Caco-2 (cell line): ENCODE measurements around the gene DDX39B. TPM values are rescaled to one million over a fixed set of nuclear protein-coding genes. Genes with fewer than 3 reads are reported as not detected.
"Not testable (repeated sequence)": the region's sequence is repeated elsewhere in the genome, so short reads cannot be mapped to it uniquely, and the experiment has no call there.

Experiments used
- BruUV-seq: library from RNA; stranded (reverse); fragments of 400-500 nt; replicated peaks from 2 replicates; lab custom pipeline; 2021; lab: Mats Ljungman, UMichigan
- CTCF ChIA-PET: fragments of 300-600 bp; sonication (Branson Sonifier 250); formaldehyde crosslinking; loops from one replicate; lab custom pipeline; 2022; ENCODE audit warnings: antibody characterized with exemption; lab: Charles Lee
- POLR2A ChIA-PET: fragments of 300-600 bp; sonication (Branson Sonifier 250); formaldehyde crosslinking; loops from one replicate; lab custom pipeline; 2022; ENCODE audit warnings: antibody characterized with exemption; lab: Charles Lee
- DNase-seq, 2 experiments: peaks; one replicate each; pipeline versions ENCODE4 v3.0.0 to v3.0.0-alpha.2; 2020 to 2022
- H3K27me3 ChIP-seq: replicated peaks from 2 replicates; pipeline ENCODE4 v1.6.0; 2011; ENCODE audit warnings: low read length; ENCODE audit not compliant: control insufficient read depth, insufficient read depth
- H3K36me3 ChIP-seq: 2 replicates; pipeline ENCODE4 v1.5.1; 2011; ENCODE audit warnings: low read length; ENCODE audit not compliant: control insufficient read depth, insufficient read depth
- H3K4me1 ChIP-seq: fragments of 250-450 bp; sonication (Bioruptor Pico); 2 replicates; pipeline ENCODE4 v1.5.1; 2020; ENCODE audit warnings: mild to moderate bottlenecking
- H3K4me3 ChIP-seq: 2 replicates; pipeline ENCODE4 v1.5.1; 2011; ENCODE audit warnings: low read depth, mild to moderate bottlenecking, control low read depth, low read length
- H3K9me3 ChIP-seq: fragments of 250-450 bp; sonication (Bioruptor Pico); 2 replicates; pipeline ENCODE4 v1.5.1; 2020; ENCODE audit warnings: mild to moderate bottlenecking, moderate library complexity
- H3K27ac Mint-ChIP-seq: one replicate; pipeline ENCODE4 v1.8.0; 2022; ENCODE audit warnings: mixed read lengths; ENCODE audit not compliant: unreplicated experiment
- H3K27me3 Mint-ChIP-seq: one replicate; pipeline ENCODE4 v1.8.0; 2022; ENCODE audit warnings: mixed read lengths; ENCODE audit not compliant: insufficient read depth, unreplicated experiment
- H3K36me3 Mint-ChIP-seq: one replicate; pipeline ENCODE4 v1.8.0; 2022; ENCODE audit warnings: mild to moderate bottlenecking, mixed read lengths; ENCODE audit not compliant: insufficient read depth, unreplicated experiment
- H3K4me1 Mint-ChIP-seq: one replicate; pipeline ENCODE4 v1.8.0; 2022; ENCODE audit warnings: low read depth, mixed read lengths; ENCODE audit not compliant: unreplicated experiment
- H3K4me3 Mint-ChIP-seq: one replicate; pipeline ENCODE4 v1.8.0; 2022; ENCODE audit warnings: mild to moderate bottlenecking, moderate library complexity, mixed read lengths; ENCODE audit not compliant: unreplicated experiment
- H3K9me3 Mint-ChIP-seq: one replicate; pipeline ENCODE4 v1.8.0; 2022; ENCODE audit warnings: mixed read lengths; ENCODE audit not compliant: unreplicated experiment
- intact Hi-C: fragments of 100-400 bp; cut with micrococcal nuclease; formaldehyde crosslinking; loops from one replicate; pipeline ENCODE4 v1.10.0; 2022; ENCODE audit not compliant: unreplicated experiment
- total RNA-seq: library from RNA; stranded (reverse); gene quantifications from 2 replicates; pipeline ENCODE4 v1.2.3, GENCODE V29; 2022
- TF ChIP-seq, protein P1 (sequence below), 2 experiments: fragments of 200-600 bp in 1 of 2; IDR thresholded peaks; 1 replicate in 1 of 2; 2 replicates in 1 of 2; pipeline versions ENCODE4 v1.5.1 to v1.8.0; 2011 to 2022; ENCODE audit warnings: antibody characterized with exemption in 1 of 2, control low read depth in 1 of 2, inconsistent platforms in 1 of 2, low read depth in 1 of 2, low read length in 1 of 2, mild to moderate bottlenecking in 1 of 2, moderate library complexity in 1 of 2; ENCODE audit not compliant: insufficient read depth in 1 of 2, severe bottlenecking in 1 of 2, unreplicated experiment in 1 of 2

The DDX39B gene
- total RNA-seq, 1 experiment from 2014 or later, result 416 TPM

- no peak overlapping the region for H3K4me3 Mint-ChIP-seq
- no peak overlapping the region for H3K27ac Mint-ChIP-seq
- H3K4me3 ChIP-seq, result no peak overlapping the region
- peaks cover 20% of the 10 kb centered on the region for H3K36me3 Mint-ChIP-seq
- H3K4me1 ChIP-seq, result peaks cover 4% of the 10 kb centered on the region; the same call in 1 of the 2 replicates
- BruUV-seq, result TSS peak; percentile 18
- H3K27me3 ChIP-seq, result no peaks in the 10 kb centered on the region
- no peak for DNase-seq
- CTCF ChIA-PET, result no interaction called here
- POLR2A ChIA-PET, result no interaction called here
- no peaks in the 10 kb centered on the region for H3K9me3 ChIP-seq
- TF ChIP-seq, protein P1, sequence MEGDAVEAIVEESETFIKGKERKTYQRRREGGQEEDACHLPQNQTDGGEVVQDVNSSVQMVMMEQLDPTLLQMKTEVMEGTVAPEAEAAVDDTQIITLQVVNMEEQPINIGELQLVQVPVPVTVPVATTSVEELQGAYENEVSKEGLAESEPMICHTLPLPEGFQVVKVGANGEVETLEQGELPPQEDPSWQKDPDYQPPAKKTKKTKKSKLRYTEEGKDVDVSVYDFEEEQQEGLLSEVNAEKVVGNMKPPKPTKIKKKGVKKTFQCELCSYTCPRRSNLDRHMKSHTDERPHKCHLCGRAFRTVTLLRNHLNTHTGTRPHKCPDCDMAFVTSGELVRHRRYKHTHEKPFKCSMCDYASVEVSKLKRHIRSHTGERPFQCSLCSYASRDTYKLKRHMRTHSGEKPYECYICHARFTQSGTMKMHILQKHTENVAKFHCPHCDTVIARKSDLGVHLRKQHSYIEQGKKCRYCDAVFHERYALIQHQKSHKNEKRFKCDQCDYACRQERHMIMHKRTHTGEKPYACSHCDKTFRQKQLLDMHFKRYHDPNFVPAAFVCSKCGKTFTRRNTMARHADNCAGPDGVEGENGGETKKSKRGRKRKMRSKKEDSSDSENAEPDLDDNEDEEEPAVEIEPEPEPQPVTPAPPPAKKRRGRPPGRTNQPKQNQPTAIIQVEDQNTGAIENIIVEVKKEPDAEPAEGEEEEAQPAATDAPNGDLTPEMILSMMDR (IDR thresholded peaks at IDR 0.05; ENCODE audit: insufficient read depth in 1 of 2, low read depth in 1 of 2, low read length in 1 of 2, severe bottlenecking in 1 of 2, unreplicated experiment in 1 of 2), result no peak
- intact Hi-C loops, result no loop called here
- no peaks in the 10 kb centered on the region; the same call in 1 of the 2 replicates for H3K36me3 ChIP-seq
- no peaks in the 10 kb centered on the region for H3K9me3 Mint-ChIP-seq
- no peaks in the 10 kb centered on the region for H3K27me3 Mint-ChIP-seq
- H3K4me1 Mint-ChIP-seq, result no peaks in the 10 kb centered on the region
Measured at GRCh38 chr6:31557443-31558317, 15.9 kb upstream of the DDX39B start.

GRCh38 chr6:31556307-31556706 lies 14.5 kb upstream of the DDX39B start:
- no peak overlapping the region for H3K27ac Mint-ChIP-seq
- no peak overlapping the region for H3K4me3 Mint-ChIP-seq
- no peak for DNase-seq
- H3K9me3 Mint-ChIP-seq, result no peaks in the 10 kb centered on the region
- H3K27me3 ChIP-seq, result no peaks in the 10 kb centered on the region
- CTCF ChIA-PET, result no interaction called here
- intact Hi-C loops, result no loop called here
- H3K4me3 ChIP-seq, result no peak overlapping the region
- H3K36me3 Mint-ChIP-seq, result peaks cover 33% of the 10 kb centered on the region
- POLR2A ChIA-PET, result no interaction called here
- H3K27me3 Mint-ChIP-seq, result no peaks in the 10 kb centered on the region
- TF ChIP-seq, protein P1 (IDR thresholded peaks at IDR 0.05; ENCODE audit: insufficient read depth in 1 of 2, low read depth in 1 of 2, low read length in 1 of 2, severe bottlenecking in 1 of 2, unreplicated experiment in 1 of 2), result no peak
- H3K4me1 Mint-ChIP-seq, result no peaks in the 10 kb centered on the region
- H3K36me3 ChIP-seq, result no peaks in the 10 kb centered on the region; the same call in 1 of the 2 replicates
- no peaks in the 10 kb centered on the region for H3K9me3 ChIP-seq
- BruUV-seq, result no TSS peak
- H3K4me1 ChIP-seq, result peaks cover 4% of the 10 kb centered on the region; the same call in 1 of the 2 replicates

DNA sequence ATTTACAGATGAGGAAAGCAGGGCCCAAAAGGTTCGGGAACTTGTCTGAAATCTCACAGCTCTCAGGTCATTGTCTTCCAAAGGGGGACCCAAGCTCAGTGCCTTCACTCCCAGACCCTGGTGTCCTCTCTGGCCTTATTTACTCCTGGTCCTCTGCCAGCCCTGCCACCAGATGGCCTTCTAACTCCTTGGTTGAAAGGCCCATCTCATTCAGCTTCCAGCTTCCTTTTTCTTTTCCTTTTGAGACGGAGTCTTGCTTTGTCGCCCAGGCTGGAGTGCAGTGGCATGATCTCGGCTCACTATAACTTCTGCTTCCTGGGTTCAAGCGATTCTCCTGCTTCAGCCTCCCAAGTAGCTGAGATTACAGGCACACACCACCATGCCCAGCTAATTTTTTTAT lies 9.6 kb upstream of the DDX39B start:
- CTCF ChIA-PET, result interaction anchor here (0.7 to 2.2 kb wide), 6 partner anchors 9 to 46 kb away, joined by 3 to 41 read pairs (median 4); partner anchors contain the start of gene TNF
- not testable (repeated sequence) for H3K4me1 ChIP-seq, H3K27me3 Mint-ChIP-seq, H3K27ac Mint-ChIP-seq, H3K4me1 Mint-ChIP-seq, H3K4me3 ChIP-seq, H3K9me3 ChIP-seq, H3K9me3 Mint-ChIP-seq, H3K36me3 ChIP-seq, H3K27me3 ChIP-seq, H3K4me3 Mint-ChIP-seq, BruUV-seq
- H3K36me3 Mint-ChIP-seq, result peaks cover 33% of the 10 kb centered on the region
- POLR2A ChIA-PET, result interaction anchor here (1.0 kb wide), 1 partner anchor 10 kb away, joined by 4 read pairs; no protein-coding TSS in a partner anchor
- intact Hi-C loops, result loop anchor here (1.0 kb wide), 1 partner anchor 47 kb away; no protein-coding TSS in a partner anchor
- TF ChIP-seq, protein P1 (IDR thresholded peaks at IDR 0.05; ENCODE audit: insufficient read depth in 1 of 2, low read depth in 1 of 2, low read length in 1 of 2, severe bottlenecking in 1 of 2, unreplicated experiment in 1 of 2), result peak in 1 of 2 experiments; percentile 54
- peak in 1 of 2 experiments; percentile 50 for DNase-seq
